Spleen (tissue), 11 donors: ENCODE data around the gene TMEM217. TPM values are rescaled to one million over a fixed set of nuclear protein-coding genes. Genes with fewer than 3 reads are reported as not detected.

ENCODE experiments used
- DNase-seq: peaks from one replicate; pipeline ENCODE4 v3.0.0-alpha.2; 2020
- H3K27ac ChIP-seq, 8 donors: fragments of 200-600 bp; sonication (generic) in 7 of 8; 1 replicate in 4 of 8; 2 replicates in 4 of 8; pipeline versions ENCODE4 v1.5.0 to v1.8.0; 2016 to 2021; ENCODE audit warnings: inconsistent platforms in 4 of 8, mild to moderate bottlenecking in 4 of 8, moderate library complexity in 1 of 8
- H3K27me3 ChIP-seq, 7 donors: fragments of 200-600 bp; sonication (generic) in 6 of 7; replicated peaks in 1 of 7; 1 replicate in 4 of 7; 2 replicates in 3 of 7; pipeline versions ENCODE4 v1.5.0 to v1.8.0; 2016 to 2021; ENCODE audit warnings: inconsistent platforms in 3 of 7, mild to moderate bottlenecking in 1 of 7
- H3K36me3 ChIP-seq, 6 donors: fragments of 200-600 bp; sonication (generic) in 5 of 6; 1 replicate in 4 of 6; 2 replicates in 2 of 6; pipeline versions ENCODE4 v1.5.0 to v1.8.0; 2016 to 2021; ENCODE audit warnings: inconsistent platforms in 2 of 6
- H3K4me1 ChIP-seq, 6 donors: fragments of 200-600 bp; sonication (generic) in 5 of 6; 1 replicate in 3 of 6; 2 replicates in 3 of 6; pipeline versions ENCODE4 v1.5.0 to v1.8.0; 2016 to 2021; ENCODE audit warnings: inconsistent platforms in 3 of 6
- H3K4me3 ChIP-seq, 8 donors: fragments of 200-600 bp; sonication (generic) in 7 of 8; 1 replicate in 4 of 8; 2 replicates in 4 of 8; pipeline versions ENCODE4 v1.5.0 to v1.8.0; 2016 to 2021; ENCODE audit warnings: inconsistent platforms in 4 of 8, mild to moderate bottlenecking in 4 of 8, moderate library complexity in 2 of 8
- H3K9me3 ChIP-seq, 8 donors: fragments of 200-600 bp; sonication (generic) in 7 of 8; 1 replicate in 4 of 8; 2 replicates in 4 of 8; pipeline versions ENCODE4 v1.5.0 to v1.8.0; 2016 to 2021; ENCODE audit warnings: inconsistent platforms in 4 of 8
- CTCF ChIP-seq, 11 experiments: fragments of 200-600 bp in 7 of 11; fragments of 450-650 bp in 4 of 11; sonication (generic) in 4 of 11; IDR thresholded peaks in 8 of 11; conservative IDR thresholded peaks in 3 of 11; 1 replicate in 7 of 11; 2 replicates in 4 of 11; pipeline versions ENCODE4 v1.4.0 to v1.8.0; 2016 to 2021; ENCODE audit warnings: antibody characterized with exemption in 11 of 11, inconsistent platforms in 4 of 11, mild to moderate bottlenecking in 1 of 11
- POLR2A ChIP-seq, 3 donors: fragments of 450-650 bp; IDR thresholded peaks; one replicate each; pipeline ENCODE4 v1.5.1; 2017; ENCODE audit warnings: antibody characterized with exemption in 3 of 3, mild to moderate bottlenecking in 1 of 3
- POLR2AphosphoS5 ChIP-seq, 3 donors: sonication (generic); formaldehyde crosslinking; IDR thresholded peaks; one replicate each; pipeline ENCODE4 v1.5.1; 2017; ENCODE audit warnings: antibody characterized with exemption in 3 of 3
- WGBS, 5 donors: extraction: QIAGEN DNeasy Blood & Tissue Kit in 3 of 5; methylation state at CpG; one replicate each; pipeline versions ENCODE4 v1.1.5 to v1.1.7; 2013 to 2018; 5-methylcytosine and 5-hydroxymethylcytosine counted together
- intact Hi-C: fragments of 100-400 bp; cut with DNase I; formaldehyde crosslinking; loops from one replicate; pipeline ENCODE4 v1.15.0; 2023; ENCODE audit warnings: low total_unique reads
- polyA plus RNA-seq, 3 donors: library from polyadenylated mRNA; stranded (reverse); fragments of 200-250 nt; gene quantifications; one replicate each; pipeline ENCODE4 v1.2.1, GENCODE V29; 2013
- total RNA-seq, 7 donors: library from RNA; depleted of rRNA in 3 of 7; stranded (reverse); fragments of >200 nt in 3 of 7; fragmentation: NEBNext Ultra II Directional in 4 of 7; extraction: Animal tissue kit (Norgen Biotek cat#: 25700) in 4 of 7; gene quantifications; one replicate each; pipeline versions ENCODE4 v1.1.0 to v1.2.1, GENCODE V29; 2016 to 2021
- donor health status: healthy with polysubstance abuse.
- donor health status: DM: no; HTN: no; CAD: no; lungs with moderate emphysema.
- donor health status: DM: no; HTN: no; CAD: no.
- donor health status: Bipolar disorder and iron deficiency.
- donor health status: healthy.
- donor health status: DM: no; HTN: no; CAD: no.
- donor health status: DM: yes; HTN: yes; CAD: no.

TMEM217 gene
- total and polyA plus RNA-seq, 10 donors, result 0.32 to 2.3 (median 0.83) TPM; not detected in 2

GRCh38 chr6:37279366-37280134 is 21.6 kb upstream of the TMEM217 start:
- intact Hi-C loops, result no loop called here

GRCh38 chr6:37277001-37277409 is 19.1 kb upstream of the TMEM217 start:
- H3K9me3 ChIP-seq, result no peaks in the 10 kb centered on the region
- H3K27me3 ChIP-seq, result no peaks in the 10 kb centered on the region
- H3K4me3 ChIP-seq, result no peak overlapping the region
- no peak overlapping the region for H3K27ac ChIP-seq
- peaks cover 0 to 44% (median 17%) of the 10 kb centered on the region in 6 donors for H3K36me3 ChIP-seq
- no peak for DNase-seq
- TF ChIP-seq CTCF (IDR thresholded peaks at IDR 0.05 in 8 of 11, conservative IDR thresholded peaks at IDR 0.05 in 3 of 11), result no peak
- no peak for TF ChIP-seq POLR2AphosphoS5 (IDR thresholded peaks at IDR 0.05)
- no peak for TF ChIP-seq POLR2A (IDR thresholded peaks at IDR 0.05)
- intact Hi-C loops, result no loop called here
- WGBS, 5 donors, result 37 to 74% (median 55%) methylated on average over 6 of the region's 6 CpGs
- H3K4me1 ChIP-seq, result peaks cover 3 to 84% (median 27%) of the 10 kb centered on the region in 6 donors

More at GRCh38 chr6:37279366-37280134, 21.6 kb upstream of the TMEM217 start:
- H3K36me3 ChIP-seq, result peaks cover 0 to 62% (median 40%) of the 10 kb centered on the region in 6 donors
- no peaks in the 10 kb centered on the region for H3K27me3 ChIP-seq
- no peak overlapping the region for H3K4me3 ChIP-seq
- peaks cover 3 to 88% (median 29%) of the 10 kb centered on the region in 6 donors for H3K4me1 ChIP-seq
- DNase-seq, result no peak
- peak overlapping the region in 2 of 8 donors; percentile 33 to 54 for H3K27ac ChIP-seq
- 54 to 85% (median 58%) methylated on average over 9 of the region's 9 CpGs for WGBS, 5 donors
- no peak for TF ChIP-seq POLR2AphosphoS5 (IDR thresholded peaks at IDR 0.05)
- no peak for TF ChIP-seq CTCF (IDR thresholded peaks at IDR 0.05 in 8 of 11, conservative IDR thresholded peaks at IDR 0.05 in 3 of 11)
- H3K9me3 ChIP-seq, result no peaks in the 10 kb centered on the region

- H3K4me1 ChIP-seq, result peaks cover 0 to 68% (median 22%) of the 10 kb centered on the region in 6 donors
- intact Hi-C loops, result no loop called here
- no peak for DNase-seq
- no peaks in the 10 kb centered on the region for H3K9me3 ChIP-seq
- H3K27ac ChIP-seq, result no peak overlapping the region
- no peak for TF ChIP-seq POLR2AphosphoS5 (IDR thresholded peaks at IDR 0.05)
- TF ChIP-seq CTCF (IDR thresholded peaks at IDR 0.05 in 8 of 11, conservative IDR thresholded peaks at IDR 0.05 in 3 of 11), result no peak
- TF ChIP-seq POLR2A (IDR thresholded peaks at IDR 0.05), result no peak
- no peak overlapping the region for H3K4me3 ChIP-seq
- peaks cover 0 to 38% (median 12%) of the 10 kb centered on the region in 6 donors for H3K36me3 ChIP-seq
- WGBS, 5 donors, result 70 to 100% (median 94%) methylated on average over 1 of the region's 1 CpG
- no peaks in the 10 kb centered on the region for H3K27me3 ChIP-seq
Observed at GRCh38 chr6:37275350-37275749, 17.4 kb upstream of the TMEM217 start.

GRCh38 chr6:37273690-37274089 is 15.7 kb upstream of the TMEM217 start:
- Histone ChIP-seq H3K9me3 (no peaks in the 10 kb centered on the region), H3K4me3 (no peak overlapping the region), H3K27ac (no peak overlapping the region), H3K4me1 (peaks cover 0 to 52% (median 22%) of the 10 kb centered on the region in 6 donors), H3K36me3 (peaks cover 0 to 35% (median 5%) of the 10 kb centered on the region in 6 donors), H3K27me3 (no peaks in the 10 kb centered on the region)
- WGBS, 5 donors, result 58 to 92% (median 67%) methylated on average over 3 of the region's 3 CpGs
- no peak for DNase-seq
- intact Hi-C loops, result no loop called here
- no peak for TF ChIP-seq POLR2A (IDR thresholded peaks at IDR 0.05)
- no peak for TF ChIP-seq CTCF (IDR thresholded peaks at IDR 0.05 in 8 of 11, conservative IDR thresholded peaks at IDR 0.05 in 3 of 11)
- TF ChIP-seq POLR2AphosphoS5 (IDR thresholded peaks at IDR 0.05), result no peak
